ENCODE data around the gene LEKR1.

GRCh38 chr3:157021679-157022078 lies 195.5 kb downstream of the LEKR1 start:
- TF ChIP-seq FOXA1 (IDR thresholded peaks at IDR 0.05) (no peak), ARNT (IDR thresholded peaks at IDR 0.05) (no peak), LEF1 (IDR thresholded peaks at IDR 0.05; ENCODE audit: borderline replicate concordance) (no peak), BHLHE40 (IDR thresholded peaks at IDR 0.05; ENCODE audit: borderline replicate concordance) (no peak), NFRKB (IDR thresholded peaks at IDR 0.05) (no peak), ELF4 (IDR thresholded peaks at IDR 0.05) (no peak), HDGF (IDR thresholded peaks at IDR 0.05; ENCODE audit: borderline replicate concordance) (no peak), FOXK2 (IDR thresholded peaks at IDR 0.05) (no peak), FOXM1 (IDR thresholded peaks at IDR 0.05; ENCODE audit: borderline replicate concordance) (no peak), TARDBP (IDR thresholded peaks at IDR 0.05) (no peak), SP1 (IDR thresholded peaks at IDR 0.05) (no peak), L3MBTL2 (conservative IDR thresholded peaks at IDR 0.05) (no peak)
- TF ChIP-seq, protein P1, sequence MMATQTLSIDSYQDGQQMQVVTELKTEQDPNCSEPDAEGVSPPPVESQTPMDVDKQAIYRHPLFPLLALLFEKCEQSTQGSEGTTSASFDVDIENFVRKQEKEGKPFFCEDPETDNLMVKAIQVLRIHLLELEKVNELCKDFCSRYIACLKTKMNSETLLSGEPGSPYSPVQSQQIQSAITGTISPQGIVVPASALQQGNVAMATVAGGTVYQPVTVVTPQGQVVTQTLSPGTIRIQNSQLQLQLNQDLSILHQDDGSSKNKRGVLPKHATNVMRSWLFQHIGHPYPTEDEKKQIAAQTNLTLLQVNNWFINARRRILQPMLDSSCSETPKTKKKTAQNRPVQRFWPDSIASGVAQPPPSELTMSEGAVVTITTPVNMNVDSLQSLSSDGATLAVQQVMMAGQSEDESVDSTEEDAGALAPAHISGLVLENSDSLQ (IDR thresholded peaks at IDR 0.05) = no peak

Data from HEK293T (cell line).